Measurements from ENCODE around the gene PMPCA. TPM values are rescaled to one million over a fixed set of nuclear protein-coding genes. Genes with fewer than 3 reads are reported as not detected.

PMPCA gene
- total and polyA plus RNA-seq, 2 donors (not counting 3 experiments of a cell fraction or from before 2014, with no cell fraction given): 69.0 to 75.3 TPM

GRCh38 chr9:136463578-136463977 lies 53.1 kb downstream of the PMPCA start:
- TF ChIP-seq FOS (IDR thresholded peaks at IDR 0.05; ENCODE audit: borderline replicate concordance, insufficient read depth, low read length) (no peak), CTCF (IDR thresholded peaks at IDR 0.05; ENCODE audit: extremely low read depth in 1 of 2, insufficient read depth in 1 of 2, low read depth in 1 of 2, low read length in 2 of 2) (no peak), POLR2AphosphoS5 (IDR thresholded peaks at IDR 0.05; ENCODE audit: insufficient read depth, low read depth, low read length) (no peak), MYC (IDR thresholded peaks at IDR 0.05; ENCODE audit: low read depth, low read length) (no peak), JUN (IDR thresholded peaks at IDR 0.05; ENCODE audit: borderline replicate concordance, insufficient read depth, insufficient read length, low read depth) (no peak), POLR2A (IDR thresholded peaks at IDR 0.05; ENCODE audit: low read depth, low read length) (no peak), MAX (IDR thresholded peaks at IDR 0.05; ENCODE audit: insufficient read depth, insufficient read length) (no peak), GATA2 (IDR thresholded peaks at IDR 0.05; ENCODE audit: insufficient read depth, insufficient read length, low read depth, low read length) (no peak), EZH2 (IDR thresholded peaks at IDR 0.05; ENCODE audit: borderline replicate concordance, low read depth, low read length, severe bottlenecking) (no peak)
- FAIRE-seq: no peak
- H4K20me1 ChIP-seq (replicated peaks; ENCODE audit: control insufficient read depth, extremely low read depth, insufficient read depth, low read length): no peaks in the 10 kb centered on the region
- ChIA-PET POLR2A (no interaction called here), CTCF (interaction anchor here (1.7 kb wide), 1 partner anchor 18 kb away, joined by 4 read pairs; no protein-coding TSS in a partner anchor)
- DNase-seq (ENCODE audit: low read depth, low spot score): no peak
- dilution Hi-C loops (cut with MboI; ENCODE audit: extremely low pct_ligation_motif_present, low sequenced_read_pairs) (no loop called here), intact Hi-C loops (cut with micrococcal nuclease) (no loop called here)
- no peaks in the 10 kb centered on the region for H3K9me1 ChIP-seq (replicated peaks; ENCODE audit: control insufficient read depth, extremely low read depth, insufficient read depth, low read length)
- peaks cover 6% of the 10 kb centered on the region for H3K79me2 ChIP-seq (ENCODE audit: control insufficient read depth, insufficient read depth, low read length)
- no peaks in the 10 kb centered on the region for H3K4me1 ChIP-seq (ENCODE audit: control insufficient read depth, extremely low read depth, insufficient read depth, low read length)
- H3K4me2 ChIP-seq (ENCODE audit: insufficient read depth, low read length): no peak overlapping the region
- no peak overlapping the region for H3K4me3 ChIP-seq (replicated peaks in 1 of 3; ENCODE audit: insufficient read depth in 1 of 3, low read depth in 1 of 3, low read length in 3 of 3)
- BruUV-seq (replicated peaks): no TSS peak
- no peak overlapping the region for H2AFZ ChIP-seq (ENCODE audit: low read depth, low read length)
- H3K9ac ChIP-seq (replicated peaks; ENCODE audit: extremely low read depth, insufficient read depth, low read length): no peak overlapping the region
- peaks cover 44 to 68% of the 10 kb centered on the region in 2 experiments for H3K36me3 ChIP-seq (ENCODE audit: control insufficient read depth in 2 of 2, extremely low read depth in 1 of 2, insufficient read depth in 2 of 2, low read length in 2 of 2)
- no peaks in the 10 kb centered on the region for H3K9me3 ChIP-seq (replicated peaks; ENCODE audit: control insufficient read depth, insufficient read depth, low read length)
- no peaks in the 10 kb centered on the region for H3K27me3 ChIP-seq (ENCODE audit: control insufficient read depth in 2 of 2, insufficient read depth in 2 of 2, low read length in 2 of 2)
- H3K27ac ChIP-seq (ENCODE audit: insufficient read depth, low read depth, low read length): no peak overlapping the region

Measured in endothelial cell of umbilical vein (primary cell).